OCI-LY1 (cell line): ENCODE results near the gene RAMP3.

Source experiments
- H2AFZ ChIP-seq: fragments of 200-600 bp; sonication (generic), shearing (Covaris generic); 2 replicates; pipeline ENCODE4 v1.6.0; 2014; ENCODE audit warnings: antibody characterized with exemption, mild to moderate bottlenecking, low read length
- H3F3A ChIP-seq: fragments of 200-600 bp; sonication (generic), shearing (Covaris generic); 2 replicates; pipeline ENCODE4 v1.6.0; 2014; ENCODE audit warnings: mild to moderate bottlenecking, antibody characterized with exemption, low read length, moderate library complexity; ENCODE audit not compliant: insufficient read depth
- H3K27ac ChIP-seq: fragments of 200-600 bp; sonication (generic); 2 replicates; pipeline ENCODE4 v1.5.1; 2014; ENCODE audit warnings: low read length, mixed run types, mild to moderate bottlenecking, low read depth; ENCODE audit not compliant: poor library complexity, severe bottlenecking
- H3K27me3 ChIP-seq: fragments of 200-600 bp; sonication (generic); 2 replicates; pipeline ENCODE4 v1.6.0; 2014; ENCODE audit warnings: antibody characterized with exemption, mild to moderate bottlenecking, low read length, moderate library complexity; ENCODE audit not compliant: insufficient read depth
- H3K36me3 ChIP-seq: fragments of 200-600 bp; sonication (generic); 2 replicates; pipeline ENCODE4 v1.6.1; 2014; ENCODE audit warnings: mild to moderate bottlenecking, antibody characterized with exemption, low read length, moderate library complexity, mixed read lengths; ENCODE audit not compliant: insufficient read depth
- H3K4me1 ChIP-seq: fragments of 200-600 bp; sonication (generic); 2 replicates; pipeline ENCODE4 v1.5.1; 2014; ENCODE audit warnings: mild to moderate bottlenecking, low read length, moderate library complexity; ENCODE audit not compliant: insufficient read depth, severe bottlenecking
- H3K4me2 ChIP-seq: fragments of 200-600 bp; sonication (generic), shearing (Covaris generic); 2 replicates; pipeline ENCODE4 v1.6.1; 2014; ENCODE audit warnings: low read length
- H3K4me3 ChIP-seq: fragments of 200-600 bp; sonication (generic); 2 replicates; pipeline ENCODE4 v1.5.1; 2014; ENCODE audit warnings: low read length, low read depth, mild to moderate bottlenecking, mixed read lengths; ENCODE audit not compliant: poor library complexity, severe bottlenecking
- H3K79me2 ChIP-seq: fragments of 200-600 bp; shearing (Covaris generic); 2 replicates; pipeline ENCODE4 v1.6.1; 2016; ENCODE audit warnings: mixed run types, low read length, mixed read lengths; ENCODE audit not compliant: insufficient read depth
- H3K9ac ChIP-seq: fragments of 200-600 bp; sonication (generic), shearing (Covaris generic); 2 replicates; pipeline ENCODE4 v1.6.1; 2014; ENCODE audit warnings: mild to moderate bottlenecking, low read length, mixed read lengths
- H3K9me2 ChIP-seq: fragments of 200-600 bp; sonication (generic), shearing (Covaris generic); 2 replicates; pipeline ENCODE4 v1.6.1; 2014; ENCODE audit warnings: low read depth, mild to moderate bottlenecking, low read length, mixed read lengths
- H3K9me3 ChIP-seq: fragments of 200-600 bp; shearing (Covaris generic); 2 replicates; pipeline ENCODE4 v1.6.1; 2014; ENCODE audit warnings: low read length, mixed read lengths
- H4K20me1 ChIP-seq: fragments of 200-600 bp; sonication (generic), shearing (Covaris generic); 2 replicates; pipeline ENCODE4 v1.6.0; 2016; ENCODE audit warnings: mild to moderate bottlenecking, low read length; ENCODE audit not compliant: insufficient read depth
- CTCF ChIP-seq: fragments of 200-600 bp; sonication (generic), shearing (Covaris generic); IDR thresholded peaks from 2 replicates; pipeline ENCODE4 v1.5.1; 2017; ENCODE audit warnings: mild to moderate bottlenecking, antibody characterized with exemption, low read length, moderate library complexity, mixed read lengths
- EZH2 ChIP-seq: fragments of 200-600 bp; sonication (generic), shearing (Covaris generic); IDR thresholded peaks from 2 replicates; pipeline ENCODE4 v1.8.0; 2017; ENCODE audit warnings: borderline replicate concordance, mixed run types, mild to moderate bottlenecking, antibody characterized with exemption, low read length, moderate library complexity, mixed read lengths

The RAMP3 gene

GRCh38 chr7:45229156-45229920 lies 71.7 kb downstream of the RAMP3 start:
- Histone ChIP-seq H3K27ac (no peak overlapping the region), H3K79me2 (no peaks in the 10 kb centered on the region), H2AFZ (no peak overlapping the region), H3F3A (no peaks in the 10 kb centered on the region), H3K27me3 (no peaks in the 10 kb centered on the region), H3K9ac (no peak overlapping the region), H3K4me3 (no peak overlapping the region), H3K9me2 (no peaks in the 10 kb centered on the region), H4K20me1 (no peaks in the 10 kb centered on the region), H3K4me2 (no peak overlapping the region), H3K4me1 (no peaks in the 10 kb centered on the region), H3K9me3 (no peaks in the 10 kb centered on the region), H3K36me3 (no peaks in the 10 kb centered on the region)
- TF ChIP-seq EZH2, result no peak
- no peak for TF ChIP-seq CTCF

GRCh38 chr7:45230083-45230482 lies 72.5 kb downstream of the RAMP3 start:
- Histone ChIP-seq H4K20me1 (no peaks in the 10 kb centered on the region), H3K36me3 (no peaks in the 10 kb centered on the region), H3K9me2 (no peaks in the 10 kb centered on the region), H2AFZ (no peak overlapping the region), H3K4me2 (no peak overlapping the region), H3K79me2 (no peaks in the 10 kb centered on the region), H3K9ac (no peak overlapping the region), H3F3A (no peaks in the 10 kb centered on the region), H3K4me1 (no peaks in the 10 kb centered on the region), H3K4me3 (no peak overlapping the region), H3K9me3 (no peaks in the 10 kb centered on the region), H3K27ac (no peak overlapping the region), H3K27me3 (no peaks in the 10 kb centered on the region)
- TF ChIP-seq CTCF, result no peak
- no peak for TF ChIP-seq EZH2

GRCh38 chr7:45230611-45231165 lies 73.1 kb downstream of the RAMP3 start:
- H3K9ac ChIP-seq, result no peak overlapping the region
- TF ChIP-seq CTCF, result no peak
- TF ChIP-seq EZH2, result no peak
- H3K4me1 ChIP-seq, result no peaks in the 10 kb centered on the region
- H3K4me2 ChIP-seq, result no peak overlapping the region
- H3K27ac ChIP-seq, result no peak overlapping the region
- H3K9me3 ChIP-seq, result no peaks in the 10 kb centered on the region
- H3K27me3 ChIP-seq, result no peaks in the 10 kb centered on the region
- H4K20me1 ChIP-seq, result no peaks in the 10 kb centered on the region
- H3K36me3 ChIP-seq, result no peaks in the 10 kb centered on the region
- no peaks in the 10 kb centered on the region for H3K79me2 ChIP-seq
- H3K4me3 ChIP-seq, result no peak overlapping the region
- no peaks in the 10 kb centered on the region for H3K9me2 ChIP-seq
- no peaks in the 10 kb centered on the region for H3F3A ChIP-seq
- H2AFZ ChIP-seq, result no peak overlapping the region
